GM23248 (cell line): ENCODE results near the gene WWTR1.

Source experiments
- EZH2 ChIP-seq: fragments of 200-600 bp; sonication (generic); IDR thresholded peaks from 2 replicates; pipeline ENCODE4 v1.6.1; 2018; ENCODE audit warnings: antibody characterized with exemption, mild to moderate bottlenecking; ENCODE audit not compliant: insufficient read depth, poor library complexity, severe bottlenecking
- EZH2phosphoT487 ChIP-seq: fragments of 200-600 bp; sonication (generic); IDR thresholded peaks from 2 replicates; pipeline ENCODE4 v1.6.1; 2018; ENCODE audit warnings: antibody characterized with exemption, moderate library complexity, mild to moderate bottlenecking, low read depth; ENCODE audit not compliant: insufficient read depth

DNA sequence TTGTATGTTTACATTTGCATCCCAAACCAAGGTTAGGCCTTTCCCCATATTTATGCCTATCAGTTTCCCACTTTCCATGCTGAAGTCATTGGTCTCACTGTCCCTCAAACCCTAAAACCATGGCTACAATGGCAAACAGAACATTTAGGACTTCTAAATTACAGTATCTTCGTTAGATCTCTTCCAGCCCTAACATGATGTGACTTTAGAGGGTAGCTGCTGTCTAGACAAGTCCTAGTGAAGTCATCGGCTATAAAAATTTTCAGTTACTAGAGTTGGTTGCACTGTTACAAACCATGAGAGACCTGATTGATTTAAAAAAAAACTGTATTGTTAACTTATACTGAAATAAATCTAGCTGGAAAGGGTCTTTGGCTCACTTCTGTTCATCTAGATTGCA is 128.7 kb downstream of the WWTR1 start:
- TF ChIP-seq EZH2 (no peak), EZH2phosphoT487 (no peak)
